ENCODE results near the gene CELF6. TPM values are rescaled to one million over a fixed set of nuclear protein-coding genes. Genes with fewer than 3 reads are reported as not detected.

The CELF6 gene
- total RNA-seq: under 1 TPM in 3 of 4 donors, not detected in 1; 0.31 to 0.82 (median 0.76) TPM

- Histone ChIP-seq H3K4me1 (peaks cover 4 to 22% (median 13%) of the 10 kb centered on the region in 3 donors), H3K27me3 (peaks cover 0 to 12% (median 0%) of the 10 kb centered on the region in 4 donors), H3K27ac (no peak within 1 kb of the TSS), H3K36me3 (no peaks in the 10 kb centered on the region), H3K4me3 (peak within 1 kb of the TSS; percentile 29 to 65 (median 52)), H3K9me3 (no peaks in the 10 kb centered on the region)
- TF ChIP-seq POLR2A (IDR thresholded peaks at IDR 0.05): no peak
- TF ChIP-seq, protein P1, sequence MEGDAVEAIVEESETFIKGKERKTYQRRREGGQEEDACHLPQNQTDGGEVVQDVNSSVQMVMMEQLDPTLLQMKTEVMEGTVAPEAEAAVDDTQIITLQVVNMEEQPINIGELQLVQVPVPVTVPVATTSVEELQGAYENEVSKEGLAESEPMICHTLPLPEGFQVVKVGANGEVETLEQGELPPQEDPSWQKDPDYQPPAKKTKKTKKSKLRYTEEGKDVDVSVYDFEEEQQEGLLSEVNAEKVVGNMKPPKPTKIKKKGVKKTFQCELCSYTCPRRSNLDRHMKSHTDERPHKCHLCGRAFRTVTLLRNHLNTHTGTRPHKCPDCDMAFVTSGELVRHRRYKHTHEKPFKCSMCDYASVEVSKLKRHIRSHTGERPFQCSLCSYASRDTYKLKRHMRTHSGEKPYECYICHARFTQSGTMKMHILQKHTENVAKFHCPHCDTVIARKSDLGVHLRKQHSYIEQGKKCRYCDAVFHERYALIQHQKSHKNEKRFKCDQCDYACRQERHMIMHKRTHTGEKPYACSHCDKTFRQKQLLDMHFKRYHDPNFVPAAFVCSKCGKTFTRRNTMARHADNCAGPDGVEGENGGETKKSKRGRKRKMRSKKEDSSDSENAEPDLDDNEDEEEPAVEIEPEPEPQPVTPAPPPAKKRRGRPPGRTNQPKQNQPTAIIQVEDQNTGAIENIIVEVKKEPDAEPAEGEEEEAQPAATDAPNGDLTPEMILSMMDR (IDR thresholded peaks at IDR 0.05): no peak
- intact Hi-C loops (cut with DNase I): loop anchor here (10.0 kb wide), 1 partner anchor 275 kb away; no protein-coding TSS in a partner anchor
- DNase-seq: peak; percentile 8
- 0 to 4% methylated on average over 15 of the region's 58 CpGs for WGBS, 2 donors
Observed at GRCh38 chr15:72319985-72320671, at the start of gene CELF6. Gene CELF6 (minus strand): TSS chr15:72320157. CDS start chr15:72319874, 283 bp downstream.

DNA sequence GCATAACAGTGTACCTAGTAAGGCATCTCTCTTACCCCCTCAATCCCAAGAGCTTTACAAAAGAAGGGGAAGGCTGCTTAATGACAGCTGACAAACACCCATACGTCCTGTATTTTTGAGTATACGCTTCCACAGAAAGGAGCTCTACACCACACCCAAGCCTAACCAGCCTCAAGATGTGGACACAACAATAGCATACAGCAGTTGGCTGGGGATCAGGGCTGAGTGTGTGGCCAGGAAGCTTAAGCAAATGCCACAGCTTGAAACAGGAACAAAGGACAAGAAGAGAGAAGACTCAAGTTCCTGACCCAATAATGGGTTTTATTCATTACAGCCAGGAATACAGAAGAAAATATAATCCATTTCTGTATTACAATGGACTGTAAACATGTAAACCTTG lies 48.9 kb upstream of the CELF6 start:
- H3K27me3 ChIP-seq: no peaks in the 10 kb centered on the region
- no peaks in the 10 kb centered on the region for H3K9me3 ChIP-seq
- H3K4me3 ChIP-seq: no peak overlapping the region
- peaks cover 0 to 16% (median 0%) of the 10 kb centered on the region in 3 donors for H3K36me3 ChIP-seq
- H3K4me1 ChIP-seq: peaks cover 0 to 45% (median 10%) of the 10 kb centered on the region in 3 donors
- WGBS, 2 donors: 44 to 46% methylated on average over 2 of the region's 2 CpGs
- no peak for DNase-seq
- intact Hi-C loops (cut with DNase I): no loop called here
- peak overlapping the region in 2 of 4 donors; percentile 47 to 57 for H3K27ac ChIP-seq
- TF ChIP-seq, protein P1 (IDR thresholded peaks at IDR 0.05): no peak
- TF ChIP-seq POLR2A (IDR thresholded peaks at IDR 0.05): no peak

DNA sequence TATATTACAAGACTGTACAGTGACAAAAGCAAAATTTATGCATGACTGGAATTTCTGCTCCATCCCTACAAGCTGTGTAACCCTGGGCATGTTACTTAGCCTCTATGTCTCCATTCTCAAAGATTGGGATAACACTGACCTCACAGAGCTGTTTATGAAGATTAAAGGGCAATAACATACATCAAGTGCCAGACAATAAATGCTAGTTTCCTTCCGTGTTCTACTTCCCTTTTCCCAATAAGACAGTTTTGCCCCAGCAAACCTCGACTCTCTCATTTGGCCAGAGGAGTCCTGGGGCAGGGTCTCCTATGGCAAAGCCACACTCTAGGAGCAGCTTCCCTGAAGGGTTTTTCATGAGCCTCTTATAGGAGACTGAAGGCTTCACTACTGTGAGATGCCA lies 48.4 kb upstream of the CELF6 start:
- Histone ChIP-seq H3K4me3 (no peak overlapping the region), H3K27ac (peak overlapping the region in 2 of 4 donors; percentile 47 to 57), H3K27me3 (no peaks in the 10 kb centered on the region), H3K36me3 (peaks cover 0 to 16% (median 0%) of the 10 kb centered on the region in 3 donors), H3K4me1 (peaks cover 0 to 39% (median 10%) of the 10 kb centered on the region in 3 donors), H3K9me3 (no peaks in the 10 kb centered on the region)
- intact Hi-C loops (cut with DNase I): no loop called here
- no peak for TF ChIP-seq POLR2A (IDR thresholded peaks at IDR 0.05)
- TF ChIP-seq, protein P1 (IDR thresholded peaks at IDR 0.05): no peak
- 65 to 95% methylated on average over 2 of the region's 2 CpGs for WGBS, 2 donors
- DNase-seq: no peak

GRCh38 chr15:72365844-72366243 lies 45.9 kb upstream of the CELF6 start:
- intact Hi-C loops (cut with DNase I): no loop called here
- H3K9me3 ChIP-seq: no peaks in the 10 kb centered on the region
- peaks cover 0 to 21% (median 0%) of the 10 kb centered on the region in 3 donors for H3K36me3 ChIP-seq
- H3K4me3 ChIP-seq: no peak overlapping the region
- WGBS, 2 donors: 70 to 84% methylated on average over 1 of the region's 1 CpG
- no peak for TF ChIP-seq POLR2A (IDR thresholded peaks at IDR 0.05)
- TF ChIP-seq, protein P1 (IDR thresholded peaks at IDR 0.05): no peak
- H3K27ac ChIP-seq: no peak overlapping the region
- H3K4me1 ChIP-seq: peaks cover 0 to 23% (median 10%) of the 10 kb centered on the region in 3 donors
- no peaks in the 10 kb centered on the region for H3K27me3 ChIP-seq
- no peak for DNase-seq

DNA sequence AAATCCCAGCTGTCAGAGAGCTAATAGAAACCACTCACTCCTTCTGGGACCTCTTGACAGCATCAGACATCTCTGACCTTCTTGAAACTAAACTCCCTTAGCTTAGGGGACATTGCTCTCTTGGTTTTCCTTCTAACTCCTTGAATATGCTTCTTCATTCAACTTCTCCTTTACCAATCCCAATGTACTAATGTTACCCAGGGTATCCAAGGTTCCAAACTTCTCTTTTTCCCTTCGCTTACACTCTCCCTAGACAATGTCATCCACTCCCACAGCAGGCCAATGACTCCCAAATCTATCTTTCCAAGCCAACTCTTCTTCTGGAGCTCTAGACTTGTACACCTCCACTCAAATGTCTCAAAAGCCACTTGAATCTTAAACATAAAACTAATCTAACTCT lies 41.2 kb upstream of the CELF6 start:
- peaks cover 0 to 15% (median 4%) of the 10 kb centered on the region in 3 donors for H3K36me3 ChIP-seq
- H3K9me3 ChIP-seq: no peaks in the 10 kb centered on the region
- no peak for TF ChIP-seq POLR2A (IDR thresholded peaks at IDR 0.05)
- TF ChIP-seq, protein P1 (IDR thresholded peaks at IDR 0.05): no peak
- H3K27me3 ChIP-seq: no peaks in the 10 kb centered on the region
- intact Hi-C loops (cut with DNase I): no loop called here
- no peak overlapping the region for H3K4me3 ChIP-seq
- no peak for DNase-seq
- no peak overlapping the region for H3K27ac ChIP-seq
- WGBS, 2 donors: 89 to 95% methylated on average over 1 of the region's 1 CpG
- peaks cover 0 to 39% (median 17%) of the 10 kb centered on the region in 3 donors for H3K4me1 ChIP-seq

Measured in esophagus squamous epithelium (tissue), 5 donors.